Measurements from ENCODE around the gene LCA5.

DNA sequence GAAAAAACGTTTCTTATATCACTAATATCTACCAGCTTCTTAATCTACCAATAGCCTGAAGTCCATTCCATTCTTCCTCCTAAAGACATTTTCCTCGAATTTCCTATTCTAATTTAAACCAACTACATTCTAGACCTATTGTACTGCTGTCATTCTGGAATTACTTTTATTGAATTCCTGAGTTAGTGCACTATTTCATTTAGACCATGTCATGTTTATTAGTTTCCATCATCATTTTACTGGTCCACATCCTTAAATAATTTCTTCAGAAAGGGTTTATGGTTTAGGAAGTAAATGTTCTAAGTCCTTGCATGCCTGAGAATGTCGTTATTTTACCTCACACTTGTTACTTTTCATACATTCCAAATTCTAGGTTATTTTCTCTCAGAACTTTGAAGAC lies 13.2 kb downstream of the LCA5 start:
- no peak for TF ChIP-seq EZH2 (optimal IDR thresholded peaks at IDR 0.05; ENCODE audit: low read depth, low read length)
- TF ChIP-seq, protein P1, sequence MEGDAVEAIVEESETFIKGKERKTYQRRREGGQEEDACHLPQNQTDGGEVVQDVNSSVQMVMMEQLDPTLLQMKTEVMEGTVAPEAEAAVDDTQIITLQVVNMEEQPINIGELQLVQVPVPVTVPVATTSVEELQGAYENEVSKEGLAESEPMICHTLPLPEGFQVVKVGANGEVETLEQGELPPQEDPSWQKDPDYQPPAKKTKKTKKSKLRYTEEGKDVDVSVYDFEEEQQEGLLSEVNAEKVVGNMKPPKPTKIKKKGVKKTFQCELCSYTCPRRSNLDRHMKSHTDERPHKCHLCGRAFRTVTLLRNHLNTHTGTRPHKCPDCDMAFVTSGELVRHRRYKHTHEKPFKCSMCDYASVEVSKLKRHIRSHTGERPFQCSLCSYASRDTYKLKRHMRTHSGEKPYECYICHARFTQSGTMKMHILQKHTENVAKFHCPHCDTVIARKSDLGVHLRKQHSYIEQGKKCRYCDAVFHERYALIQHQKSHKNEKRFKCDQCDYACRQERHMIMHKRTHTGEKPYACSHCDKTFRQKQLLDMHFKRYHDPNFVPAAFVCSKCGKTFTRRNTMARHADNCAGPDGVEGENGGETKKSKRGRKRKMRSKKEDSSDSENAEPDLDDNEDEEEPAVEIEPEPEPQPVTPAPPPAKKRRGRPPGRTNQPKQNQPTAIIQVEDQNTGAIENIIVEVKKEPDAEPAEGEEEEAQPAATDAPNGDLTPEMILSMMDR (IDR thresholded peaks at IDR 0.05; ENCODE audit: low read length): no peak

All from MM.1S (cell line).